ENCODE data around the gene SATB2.

- no peak for TF ChIP-seq EZH2 (IDR thresholded peaks at IDR 0.05; ENCODE audit: low read depth)
- TF ChIP-seq CTCF (conservative IDR thresholded peaks at IDR 0.05), result no peak
These were observed 10.7 kb downstream of the SATB2 start for GRCh38 chr2:199446996-199447576.
